Muscle layer of duodenum (tissue), 2 donors: ENCODE results near the gene GPR142.

Source experiments
- H3K27ac ChIP-seq: one replicate; pipeline ENCODE4 v1.7.0; 2013; ENCODE audit warnings: mild to moderate bottlenecking, low read length
- H3K27me3 ChIP-seq: one replicate; pipeline ENCODE4 v1.7.0; 2013; ENCODE audit warnings: low read depth, mild to moderate bottlenecking, control low read depth, low read length
- H3K36me3 ChIP-seq, 2 donors: one replicate each; pipeline ENCODE4 v1.7.0; 2013; ENCODE audit warnings: low read length in 2 of 2, control low read depth in 1 of 2, mild to moderate bottlenecking in 1 of 2; ENCODE audit not compliant: insufficient read depth in 2 of 2, control insufficient read depth in 1 of 2
- H3K4me1 ChIP-seq, 2 donors: one replicate each; pipeline ENCODE4 v1.7.0; 2013; ENCODE audit warnings: low read length in 2 of 2, mild to moderate bottlenecking in 2 of 2, control low read depth in 1 of 2, moderate library complexity in 1 of 2; ENCODE audit not compliant: insufficient read depth in 2 of 2, control insufficient read depth in 1 of 2
- H3K4me3 ChIP-seq, 2 donors: one replicate each; pipeline ENCODE4 v1.7.0; 2013; ENCODE audit warnings: low read length in 2 of 2, low read depth in 1 of 2, mild to moderate bottlenecking in 1 of 2
- H3K9me3 ChIP-seq, 2 donors: one replicate each; pipeline ENCODE4 v1.7.0; 2013; ENCODE audit warnings: low read length in 2 of 2, control low read depth in 1 of 2, mild to moderate bottlenecking in 1 of 2; ENCODE audit not compliant: control insufficient read depth in 1 of 2
- donor health status: healthy.

The GPR142 gene

GRCh38 chr17:74372426-74372825 is 5.1 kb downstream of the GPR142 start:
- H3K36me3 ChIP-seq = no peaks in the 10 kb centered on the region
- peaks cover 9% of the 10 kb centered on the region for H3K27me3 ChIP-seq
- no peaks in the 10 kb centered on the region for H3K9me3 ChIP-seq
- H3K4me1 ChIP-seq = peaks cover 0 to 13% of the 10 kb centered on the region in 2 donors
- H3K4me3 ChIP-seq = no peak overlapping the region
- H3K27ac ChIP-seq = no peak overlapping the region

DNA sequence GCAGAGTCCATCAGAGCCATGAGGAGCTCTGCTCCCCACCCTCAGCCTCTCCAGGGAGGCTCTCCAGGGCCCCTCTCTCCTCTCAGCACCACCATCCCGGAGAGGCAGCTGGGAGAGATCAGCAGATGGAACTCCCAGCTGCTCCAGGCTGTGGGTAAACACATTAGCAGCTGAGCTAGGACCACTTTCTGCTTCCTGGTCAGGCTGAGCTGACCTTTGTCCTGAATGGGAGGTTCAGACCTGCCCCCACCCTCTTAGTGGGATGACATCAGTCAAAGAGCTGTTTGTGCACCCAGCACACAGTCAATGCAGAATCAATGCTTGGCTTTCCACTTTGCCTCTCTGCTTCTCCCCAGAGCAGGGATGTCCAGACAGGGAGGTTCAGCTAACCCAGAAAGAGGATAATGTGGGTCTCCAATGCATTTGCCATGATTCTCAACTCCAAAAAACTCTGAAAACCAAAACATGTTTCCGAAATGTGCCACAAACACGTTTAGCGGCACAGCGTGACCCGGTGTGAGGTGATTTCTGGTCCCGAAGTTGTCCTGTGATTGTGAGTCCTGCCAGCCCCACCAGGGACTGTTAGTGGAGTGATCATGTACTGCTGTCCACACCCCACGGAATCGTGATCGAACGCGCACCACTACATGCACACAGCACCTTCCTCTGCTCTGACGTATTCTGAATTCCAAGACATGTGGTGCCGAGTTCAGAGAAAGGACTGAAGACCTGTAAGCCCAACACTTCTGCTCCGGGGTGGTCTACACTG is 6.7 kb downstream of the GPR142 start:
- H3K27ac ChIP-seq = peak overlapping the region; percentile 31
- no peak overlapping the region for H3K4me3 ChIP-seq
- H3K36me3 ChIP-seq = no peaks in the 10 kb centered on the region
- peaks cover 0 to 5% of the 10 kb centered on the region in 2 donors for H3K4me1 ChIP-seq
- H3K27me3 ChIP-seq = peaks cover 4% of the 10 kb centered on the region
- H3K9me3 ChIP-seq = no peaks in the 10 kb centered on the region

DNA sequence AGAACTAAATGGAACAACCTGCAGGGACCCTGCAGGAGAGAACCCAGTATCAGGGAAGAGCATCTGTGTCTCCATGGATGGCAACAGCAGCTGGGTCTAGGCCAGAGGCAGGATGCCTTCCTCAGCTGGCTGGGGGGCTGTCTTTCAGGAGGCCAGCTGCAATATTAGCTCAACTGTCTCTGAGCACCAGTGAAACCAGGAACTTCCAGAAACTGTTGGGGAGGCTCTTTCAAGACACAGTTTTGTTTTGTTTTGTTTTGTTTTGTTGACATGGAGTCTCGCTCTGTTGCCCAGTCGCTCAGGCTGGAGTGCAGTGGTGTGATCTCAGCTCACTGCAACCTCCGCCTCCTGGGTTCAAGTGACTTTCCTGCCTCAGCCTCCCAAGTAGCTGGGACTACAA is 7.6 kb downstream of the GPR142 start:
- no peak overlapping the region for H3K27ac ChIP-seq
- no peaks in the 10 kb centered on the region for H3K9me3 ChIP-seq
- no peak overlapping the region for H3K4me3 ChIP-seq
- H3K4me1 ChIP-seq = peaks cover 4 to 8% of the 10 kb centered on the region in 2 donors
- no peaks in the 10 kb centered on the region for H3K36me3 ChIP-seq
- H3K27me3 ChIP-seq = peaks cover 4% of the 10 kb centered on the region

DNA sequence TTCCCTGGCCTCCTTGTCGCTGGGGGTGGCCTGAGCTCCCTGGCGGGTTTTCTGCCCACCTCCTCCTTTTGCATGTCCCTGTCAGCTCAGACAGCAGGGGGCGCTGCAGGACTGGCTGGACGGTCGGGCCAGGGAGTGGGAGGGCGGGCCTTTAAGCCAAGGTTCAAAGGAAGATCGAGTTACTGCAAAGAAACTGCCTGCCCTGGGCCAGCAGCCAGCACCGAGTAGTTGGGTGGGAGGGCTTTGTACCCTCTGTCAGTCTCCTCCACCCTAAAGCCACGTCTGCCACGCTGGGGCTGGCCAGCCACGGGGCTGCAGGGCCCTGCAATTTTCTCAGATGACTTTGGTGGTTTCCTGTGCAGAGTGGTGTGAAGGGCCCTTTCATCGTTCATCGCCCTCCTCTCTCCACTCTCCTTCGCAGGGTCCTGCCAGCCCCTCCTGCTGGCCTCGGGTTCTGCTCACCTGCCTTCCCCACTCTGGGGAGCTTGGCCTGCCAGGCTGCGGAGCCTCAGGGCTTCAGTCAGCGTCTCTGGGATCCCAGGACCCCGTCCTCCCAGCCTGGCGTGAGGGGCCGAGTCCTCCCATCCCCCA is 12.3 kb downstream of the GPR142 start:
- no peak overlapping the region for H3K27ac ChIP-seq
- H3K9me3 ChIP-seq = no peaks in the 10 kb centered on the region
- H3K36me3 ChIP-seq = no peaks in the 10 kb centered on the region
- H3K4me1 ChIP-seq = peaks cover 8 to 14% of the 10 kb centered on the region in 2 donors
- peak overlapping the region; percentile 26 to 45 for H3K4me3 ChIP-seq
- peaks cover 4% of the 10 kb centered on the region for H3K27me3 ChIP-seq

DNA sequence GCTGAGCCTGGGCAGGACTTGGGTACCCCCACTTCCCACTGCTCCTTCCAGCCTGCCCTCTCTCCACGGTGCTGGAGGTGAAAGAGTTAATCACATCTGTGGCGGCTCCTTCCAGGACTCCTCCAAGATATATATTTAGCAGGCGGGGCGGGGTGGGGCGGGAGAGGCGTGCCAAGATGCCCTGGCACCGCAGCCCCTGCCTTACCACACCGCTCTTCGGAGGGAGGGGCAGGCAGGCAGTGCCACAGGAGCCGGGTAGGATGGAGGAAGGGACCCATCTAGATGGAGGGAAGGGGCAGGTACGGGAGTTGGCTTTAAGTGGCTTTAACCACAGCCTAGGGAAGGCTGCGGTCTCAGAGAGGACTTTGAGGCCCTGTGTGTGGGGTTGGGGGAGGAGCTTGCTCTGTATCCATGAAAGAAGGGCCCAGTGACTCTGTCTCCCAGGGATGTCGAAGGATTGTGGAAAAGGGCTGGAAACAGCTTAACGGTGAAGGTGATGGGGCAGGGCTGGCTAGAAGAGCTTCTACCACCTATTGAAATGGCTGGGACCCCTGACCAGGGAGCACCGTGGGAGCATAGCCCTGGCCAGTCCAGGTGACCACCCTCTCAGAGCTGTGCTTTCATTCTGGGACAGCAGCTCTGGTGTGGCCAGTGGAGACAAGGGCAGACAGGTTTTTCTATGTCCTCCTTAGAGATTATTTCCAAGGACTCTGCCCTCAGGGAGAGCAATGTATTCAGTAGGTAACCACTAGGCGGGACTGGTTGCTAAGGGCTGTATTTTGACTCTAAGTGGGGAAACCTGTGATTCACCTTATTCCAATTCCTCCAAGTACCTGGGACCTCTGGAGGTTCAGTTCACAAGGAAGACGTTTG is 13.0 kb downstream of the GPR142 start:
- H3K27ac ChIP-seq = peak overlapping the region; percentile 51
- H3K36me3 ChIP-seq = no peaks in the 10 kb centered on the region
- H3K27me3 ChIP-seq = peaks cover 4% of the 10 kb centered on the region
- peak overlapping the region in 1 of 2 donors; percentile 45 for H3K4me3 ChIP-seq
- peaks cover 8 to 14% of the 10 kb centered on the region in 2 donors for H3K4me1 ChIP-seq
- no peaks in the 10 kb centered on the region for H3K9me3 ChIP-seq

GRCh38 chr17:74380959-74381808 is 13.9 kb downstream of the GPR142 start:
- H3K4me1 ChIP-seq = peaks cover 8 to 14% of the 10 kb centered on the region in 2 donors
- no peaks in the 10 kb centered on the region for H3K9me3 ChIP-seq
- no peaks in the 10 kb centered on the region for H3K36me3 ChIP-seq
- peak overlapping the region; percentile 23 for H3K27ac ChIP-seq
- H3K27me3 ChIP-seq = peaks cover 4% of the 10 kb centered on the region
- H3K4me3 ChIP-seq = no peak overlapping the region

GRCh38 chr17:74383141-74383540 is 15.8 kb downstream of the GPR142 start:
- Histone ChIP-seq H3K4me3 (no peak overlapping the region), H3K36me3 (no peaks in the 10 kb centered on the region), H3K27me3 (no peaks in the 10 kb centered on the region), H3K9me3 (no peaks in the 10 kb centered on the region), H3K27ac (no peak overlapping the region), H3K4me1 (peaks cover 8 to 14% of the 10 kb centered on the region in 2 donors)

DNA sequence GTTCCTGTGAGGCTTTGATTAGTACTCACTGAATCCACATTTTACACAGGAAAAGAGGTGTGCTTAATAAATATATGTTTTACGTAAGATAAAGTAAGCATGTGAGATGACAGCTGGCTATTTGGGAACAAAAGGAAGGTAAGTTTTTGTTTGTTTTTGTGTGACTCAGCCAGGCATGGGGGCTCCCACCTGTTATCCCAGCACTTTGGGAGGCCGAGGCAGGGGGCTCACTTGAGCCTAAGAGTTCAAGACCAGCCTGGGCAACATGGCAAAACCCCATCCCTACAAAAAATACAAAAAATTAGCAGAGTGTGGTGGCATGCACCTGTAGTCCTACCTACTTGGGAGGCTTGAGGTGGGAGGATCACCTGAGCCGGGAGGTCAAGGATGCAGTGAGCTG is 17.9 kb downstream of the GPR142 start:
- Histone ChIP-seq H3K27me3 (no peaks in the 10 kb centered on the region), H3K36me3 (no peaks in the 10 kb centered on the region)

DNA sequence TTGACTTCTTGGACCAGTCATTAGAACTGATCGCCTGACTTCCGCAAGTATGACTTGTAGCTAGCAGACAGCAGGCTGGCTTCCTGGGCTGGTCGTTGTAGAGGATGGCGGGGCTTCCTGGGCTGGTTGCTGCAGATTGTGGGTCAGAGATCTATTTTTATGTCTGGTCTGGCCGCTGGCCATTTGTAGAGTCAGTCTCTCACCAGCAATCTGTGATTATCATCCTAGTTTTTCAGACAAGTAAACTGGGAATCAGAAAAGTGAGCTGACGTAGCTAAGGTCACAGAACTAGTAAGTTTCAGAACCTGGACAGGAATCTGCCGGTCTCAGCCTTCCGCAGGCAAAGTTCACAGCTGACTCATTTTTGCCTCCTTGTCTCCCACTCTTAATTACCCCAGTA is 19.1 kb downstream of the GPR142 start:
- no peaks in the 10 kb centered on the region for H3K4me1 ChIP-seq
- H3K36me3 ChIP-seq = no peaks in the 10 kb centered on the region
- peak overlapping the region; percentile 26 for H3K27ac ChIP-seq
- H3K9me3 ChIP-seq = no peaks in the 10 kb centered on the region
- H3K4me3 ChIP-seq = no peak overlapping the region
- no peaks in the 10 kb centered on the region for H3K27me3 ChIP-seq

More for the DNA sequence above, 17.9 kb downstream of the GPR142 start:
- no peak overlapping the region for H3K4me3 ChIP-seq
- no peaks in the 10 kb centered on the region for H3K9me3 ChIP-seq
- H3K27ac ChIP-seq = no peak overlapping the region
- peaks cover 2 to 3% of the 10 kb centered on the region in 2 donors for H3K4me1 ChIP-seq

DNA sequence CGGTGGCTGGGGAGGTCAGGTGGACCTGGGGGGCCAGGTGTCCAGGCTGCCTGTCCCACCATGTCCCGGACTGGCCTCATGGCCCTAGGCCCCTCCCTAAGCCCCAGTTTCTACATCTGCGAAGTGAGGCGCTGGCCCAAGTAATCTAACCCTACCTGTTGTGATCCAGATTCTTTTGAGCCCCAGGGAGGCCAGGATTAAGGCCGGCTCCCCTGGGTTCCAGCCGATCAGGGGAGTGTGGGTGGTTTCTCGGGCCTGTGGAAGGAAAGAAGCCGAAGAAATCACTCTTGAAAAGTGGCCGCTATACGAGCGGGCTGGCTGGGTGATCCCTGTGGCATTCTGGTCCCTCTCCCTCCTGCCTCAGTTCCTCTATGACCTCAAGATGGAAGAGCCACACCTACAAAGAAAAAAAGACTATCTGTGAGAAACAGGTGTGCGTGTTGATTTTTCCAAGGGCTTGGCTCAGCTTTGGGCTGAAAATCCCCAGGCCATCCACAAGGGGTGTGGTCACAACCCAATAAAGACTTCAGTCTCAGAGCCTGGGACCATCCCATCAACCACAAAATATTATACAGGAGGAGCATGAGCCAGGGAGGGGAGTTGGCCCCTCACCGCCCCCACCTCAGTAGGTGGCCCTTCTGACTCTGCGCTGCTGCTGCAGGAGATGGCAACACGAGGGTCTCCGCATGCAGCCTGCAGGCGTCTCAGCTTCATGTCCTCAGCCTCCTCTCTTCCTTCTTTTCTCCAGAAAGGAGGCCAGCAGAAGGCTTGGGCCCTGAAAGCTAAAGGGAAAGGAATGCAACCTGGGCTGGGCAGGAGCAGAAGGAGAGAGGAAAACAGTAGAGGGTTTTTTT is 20.3 kb downstream of the GPR142 start:
- no peak overlapping the region for H3K27ac ChIP-seq

More for the DNA sequence above, 20.3 kb downstream of the GPR142 start:
- no peak overlapping the region for H3K4me3 ChIP-seq
- H3K36me3 ChIP-seq = no peaks in the 10 kb centered on the region
- no peaks in the 10 kb centered on the region for H3K9me3 ChIP-seq
- H3K4me1 ChIP-seq = no peaks in the 10 kb centered on the region
- H3K27me3 ChIP-seq = no peaks in the 10 kb centered on the region
